B cell (primary cell): ENCODE results near the gene MBOAT7. TPM values are rescaled to one million over a fixed set of nuclear protein-coding genes. Genes with fewer than 3 reads are reported as not detected.
A peak's percentile ranks its signal among the peaks of the same experiment; 100 is the strongest.

ENCODE experiments used
- ATAC-seq: fragments of 200-7000 bp; cut with Tn5 transposase; one replicate; pipeline ENCODE4 v1.10.0; 2021; ENCODE audit warnings: low read depth, mild to moderate bottlenecking, moderate number of reproducible peaks, moderate library complexity
- CTCF ChIA-PET: fragments of 350-600 bp; sonication (Branson Sonifier 250); formaldehyde crosslinking; loops from one replicate; lab custom pipeline; 2021; ENCODE audit warnings: antibody characterized with exemption, inconsistent platforms; lab: Charles Lee
- POLR2A ChIA-PET: fragments of 350-600 bp; sonication (Branson Sonifier 250); formaldehyde crosslinking; loops from one replicate; lab custom pipeline; 2021; ENCODE audit warnings: antibody characterized with exemption; lab: Charles Lee
- DNase-seq: peaks from one replicate; pipeline ENCODE4 v3.0.0; 2013
- H2AFZ ChIP-seq: 2 replicates; pipeline ENCODE4 v1.6.1; 2012; ENCODE audit warnings: mild to moderate bottlenecking, low read depth, low read length; ENCODE audit not compliant: insufficient read depth, poor library complexity, severe bottlenecking
- H3K27ac ChIP-seq, 2 donors: 1 replicate in 1 of 2; 2 replicates in 1 of 2; pipeline ENCODE4 v1.5.1; 2012 to 2013; ENCODE audit warnings: low read length in 2 of 2, mild to moderate bottlenecking in 2 of 2, moderate library complexity in 1 of 2
- H3K27me3 ChIP-seq, 4 experiments: fragments of 200-600 bp in 1 of 4; sonication (generic) in 1 of 4; replicated peaks in 1 of 4; 1 replicate in 2 of 4; 2 replicates in 2 of 4; pipeline versions ENCODE4 v1.6.1 to v1.7.0; 2013 to 2016; ENCODE audit warnings: low read length in 3 of 4, mild to moderate bottlenecking in 2 of 4, mixed read lengths in 1 of 4, moderate library complexity in 1 of 4; ENCODE audit not compliant: insufficient read depth in 4 of 4, control insufficient read depth in 3 of 4; ENCODE audit errors: control extremely low read depth in 1 of 4
- H3K36me3 ChIP-seq, 2 experiments: replicated peaks in 1 of 2; 1 replicate in 1 of 2; 2 replicates in 1 of 2; pipeline versions ENCODE4 v1.6.1 to v1.7.1; 2013; ENCODE audit warnings: low read length in 1 of 2; ENCODE audit not compliant: insufficient read depth in 2 of 2, control insufficient read depth in 1 of 2; ENCODE audit errors: control extremely low read depth in 1 of 2, extremely low read depth in 1 of 2
- H3K4me1 ChIP-seq, 2 donors: fragments of 200-600 bp in 1 of 2; sonication (generic) in 1 of 2; 1 replicate in 1 of 2; 2 replicates in 1 of 2; pipeline versions ENCODE4 v1.5.1 to v1.6.1; 2013 to 2017; ENCODE audit warnings: low read length in 2 of 2; ENCODE audit not compliant: control insufficient read depth in 2 of 2, insufficient read depth in 2 of 2
- H3K4me2 ChIP-seq: replicated peaks from 2 replicates; pipeline ENCODE3; 2012; ENCODE audit warnings: mild to moderate bottlenecking, low read depth, low read length; ENCODE audit not compliant: poor library complexity, severe bottlenecking
- H3K4me3 ChIP-seq, 5 experiments: fragments of 200-600 bp in 1 of 5; sonication (generic) in 1 of 5; 1 replicate in 3 of 5; 2 replicates in 2 of 5; pipeline versions ENCODE4 v1.5.1 to v1.7.0; 2011 to 2016; ENCODE audit warnings: low read length in 4 of 5, mild to moderate bottlenecking in 4 of 5, low read depth in 2 of 5, control low read depth in 1 of 5, moderate library complexity in 1 of 5; ENCODE audit not compliant: insufficient read depth in 1 of 5; ENCODE audit errors: control extremely low read depth in 1 of 5, extremely low read depth in 1 of 5
- H3K79me2 ChIP-seq: fragments of 200-600 bp; sonication (generic); one replicate; pipeline ENCODE4 v1.6.0; 2016; ENCODE audit warnings: low read length; ENCODE audit not compliant: control insufficient read depth, insufficient read depth
- H3K9ac ChIP-seq: fragments of 200-600 bp; sonication (generic); 2 replicates; pipeline ENCODE4 v1.6.1; 2017; ENCODE audit warnings: mild to moderate bottlenecking, low read length, moderate library complexity
- H3K9me3 ChIP-seq, 3 donors: one replicate each; pipeline versions ENCODE4 v1.6.1 to v1.7.1; 2013; ENCODE audit warnings: low read length in 2 of 3; ENCODE audit not compliant: control insufficient read depth in 2 of 3, insufficient read depth in 1 of 3; ENCODE audit errors: control extremely low read depth in 1 of 3
- H4K20me1 ChIP-seq: 2 replicates; pipeline ENCODE4 v1.6.0; 2012; ENCODE audit warnings: mild to moderate bottlenecking, low read length; ENCODE audit not compliant: insufficient read depth, control insufficient read depth, poor library complexity, severe bottlenecking
- H3K27ac Mint-ChIP-seq: one replicate; pipeline ENCODE4 v1.8.0; 2021; ENCODE audit warnings: mixed read lengths
- H3K27me3 Mint-ChIP-seq: one replicate; pipeline ENCODE4 v1.8.0; 2021; ENCODE audit warnings: mixed read lengths
- H3K4me1 Mint-ChIP-seq: one replicate; pipeline ENCODE4 v1.8.0; 2021; ENCODE audit warnings: mixed read lengths
- H3K4me3 Mint-ChIP-seq: one replicate; pipeline ENCODE4 v1.8.0; 2021; ENCODE audit warnings: mixed read lengths
- H3K9me3 Mint-ChIP-seq: one replicate; pipeline ENCODE4 v1.8.0; 2022; ENCODE audit warnings: mixed read lengths; ENCODE audit not compliant: insufficient read depth
- EZH2 ChIP-seq: IDR thresholded peaks from 2 replicates; pipeline ENCODE4 v1.6.1; 2012; ENCODE audit warnings: borderline replicate concordance, low read depth, mild to moderate bottlenecking, moderate library complexity, low read length; ENCODE audit not compliant: insufficient read depth, poor library complexity, severe bottlenecking
- WGBS: methylation state at CpG from one replicate; pipeline ENCODE4 v1.1.5; 2013; ENCODE audit warnings: missing lambda C conversion rate; ENCODE audit not compliant: insufficient coverage; 5-methylcytosine and 5-hydroxymethylcytosine counted together
- intact Hi-C: fragments of 100-400 bp; cut with micrococcal nuclease; formaldehyde crosslinking; loops from one replicate; pipeline ENCODE4 v1.10.0; 2022
- polyA plus RNA-seq: library from polyadenylated mRNA; depleted of rRNA; stranded (reverse); fragments of >200 nt; gene quantifications from 2 replicates; pipeline ENCODE4 v1.2.3, GENCODE V29; 2012
- total RNA-seq, 2 donors: library from RNA; stranded (reverse); fragments of 120-200 nt in 1 of 2; gene quantifications; 1 replicate in 1 of 2; 2 replicates in 1 of 2; pipeline versions ENCODE4 v1.2.3 to v1.2.4, GENCODE V29; 2013 to 2022
- TF ChIP-seq, protein P1 (sequence below): fragments of 200-600 bp; IDR thresholded peaks from one replicate; pipeline ENCODE4 v1.8.0; 2022; ENCODE audit warnings: antibody characterized with exemption, mild to moderate bottlenecking

The MBOAT7 gene
- total and polyA plus RNA-seq, 2 donors (not counting 1 experiment from before 2014, with no cell fraction given) = 22.3 to 34.8 TPM

GRCh38 chr19:54133957-54134590, 55.3 kb downstream of the MBOAT7 start:
- H3K4me1 Mint-ChIP-seq = peaks cover 22% of the 10 kb centered on the region
- ChIA-PET CTCF (no interaction called here), POLR2A (no interaction called here)
- Histone ChIP-seq H3K27me3 (peaks cover 0 to 13% (median 2%) of the 10 kb centered on the region in 4 experiments), H3K27ac (no peak overlapping the region), H3K4me2 (no peak overlapping the region), H3K36me3 (peaks cover 1 to 11% of the 10 kb centered on the region in 2 experiments), H3K4me3 (no peak overlapping the region), H3K9ac (no peak overlapping the region), H3K9me3 (no peaks in the 10 kb centered on the region), H3K79me2 (peaks cover 15% of the 10 kb centered on the region), H2AFZ (no peak overlapping the region), H4K20me1 (peaks cover 12% of the 10 kb centered on the region), H3K4me1 (peaks cover 15 to 20% of the 10 kb centered on the region in 2 donors)
- no peak for TF ChIP-seq EZH2
- TF ChIP-seq, protein P1, sequence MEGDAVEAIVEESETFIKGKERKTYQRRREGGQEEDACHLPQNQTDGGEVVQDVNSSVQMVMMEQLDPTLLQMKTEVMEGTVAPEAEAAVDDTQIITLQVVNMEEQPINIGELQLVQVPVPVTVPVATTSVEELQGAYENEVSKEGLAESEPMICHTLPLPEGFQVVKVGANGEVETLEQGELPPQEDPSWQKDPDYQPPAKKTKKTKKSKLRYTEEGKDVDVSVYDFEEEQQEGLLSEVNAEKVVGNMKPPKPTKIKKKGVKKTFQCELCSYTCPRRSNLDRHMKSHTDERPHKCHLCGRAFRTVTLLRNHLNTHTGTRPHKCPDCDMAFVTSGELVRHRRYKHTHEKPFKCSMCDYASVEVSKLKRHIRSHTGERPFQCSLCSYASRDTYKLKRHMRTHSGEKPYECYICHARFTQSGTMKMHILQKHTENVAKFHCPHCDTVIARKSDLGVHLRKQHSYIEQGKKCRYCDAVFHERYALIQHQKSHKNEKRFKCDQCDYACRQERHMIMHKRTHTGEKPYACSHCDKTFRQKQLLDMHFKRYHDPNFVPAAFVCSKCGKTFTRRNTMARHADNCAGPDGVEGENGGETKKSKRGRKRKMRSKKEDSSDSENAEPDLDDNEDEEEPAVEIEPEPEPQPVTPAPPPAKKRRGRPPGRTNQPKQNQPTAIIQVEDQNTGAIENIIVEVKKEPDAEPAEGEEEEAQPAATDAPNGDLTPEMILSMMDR = no peak
- H3K27me3 Mint-ChIP-seq = peaks cover 4% of the 10 kb centered on the region
- no peak overlapping the region for H3K27ac Mint-ChIP-seq
- no peak for DNase-seq
- H3K9me3 Mint-ChIP-seq = no peaks in the 10 kb centered on the region
- intact Hi-C loops = no loop called here
- ATAC-seq = no peak
- WGBS = 88% methylated on average over 2 of the region's 2 CpGs
- H3K4me3 Mint-ChIP-seq = no peak overlapping the region

DNA sequence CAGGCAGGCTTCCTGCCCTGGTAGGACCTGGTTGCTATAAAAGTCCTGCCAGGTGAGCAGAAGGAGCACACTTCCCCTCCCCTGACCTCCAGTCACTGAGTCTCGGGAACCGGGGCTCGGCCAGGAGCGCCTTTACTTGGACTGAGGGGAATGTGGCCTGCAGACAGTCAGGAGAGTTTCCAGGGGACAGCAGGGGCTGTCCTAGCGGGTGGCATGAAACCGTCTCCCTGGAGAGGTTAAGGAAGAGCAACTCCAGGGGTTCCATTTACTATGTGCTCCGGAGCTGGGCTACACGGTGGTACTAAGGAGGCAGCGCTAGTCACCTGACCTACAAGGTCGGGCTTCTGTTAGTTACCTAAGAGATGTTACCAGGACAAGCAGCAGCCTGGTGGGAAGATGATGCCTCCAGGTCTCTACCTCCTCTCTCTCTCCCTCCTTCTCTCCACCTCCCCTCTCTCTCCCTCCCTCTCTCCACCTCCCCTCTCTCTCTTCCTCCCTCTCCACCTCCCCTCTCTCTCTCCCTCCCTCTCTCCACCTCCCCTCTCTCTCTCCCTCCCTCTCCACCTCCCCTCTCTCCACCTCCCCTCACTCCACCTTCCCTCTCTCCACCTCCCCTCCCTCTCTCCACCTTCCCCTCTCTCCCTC, 55.9 kb downstream of the MBOAT7 start:
- Histone ChIP-seq H3K9me3 (no peaks in the 10 kb centered on the region), H3K4me3 (no peak overlapping the region), H2AFZ (no peak overlapping the region), H4K20me1 (peaks cover 6% of the 10 kb centered on the region), H3K27me3 (peaks cover 0 to 13% (median 2%) of the 10 kb centered on the region in 4 experiments), H3K4me1 (peaks cover 9 to 13% of the 10 kb centered on the region in 2 donors), H3K4me2 (no peak overlapping the region), H3K79me2 (peaks cover 9% of the 10 kb centered on the region), H3K9ac (no peak overlapping the region), H3K27ac (no peak overlapping the region), H3K36me3 (peaks cover 1 to 13% of the 10 kb centered on the region in 2 experiments)
- TF ChIP-seq EZH2 = no peak
- TF ChIP-seq, protein P1 = no peak
- WGBS = 78% methylated on average over 6 of the region's 10 CpGs
- ChIA-PET CTCF (no interaction called here), POLR2A (no interaction called here)
- Mint-ChIP-seq H3K27me3 (peaks cover 4% of the 10 kb centered on the region), H3K27ac (no peak overlapping the region), H3K4me1 (peaks cover 16% of the 10 kb centered on the region), H3K9me3 (no peaks in the 10 kb centered on the region), H3K4me3 (no peak overlapping the region)
- ATAC-seq = no peak
- intact Hi-C loops = no loop called here
- DNase-seq = peak; percentile 74
